Measurements from ENCODE around the gene RRP36. TPM values are rescaled to one million over a fixed set of nuclear protein-coding genes. Genes with fewer than 3 reads are reported as not detected.

RRP36 gene
- total RNA-seq, 1 experiment from 2014 or later: 62.5 TPM

- ChIA-PET CTCF (no interaction called here), POLR2A (ENCODE audit: unreplicated experiment) (interaction anchor here (0.5 to 1.6 kb wide), 8 partner anchors 14 to 1090 kb away, joined by 3 to 14 read pairs (median 5); partner anchors contain the start of genes CNPY3, KLC4, KLHDC3 and MEA1)
- Histone ChIP-seq H4K20me1 (ENCODE audit: insufficient read depth) (no peaks in the 10 kb centered on the region), H3K9me3 (ENCODE audit: insufficient read depth, low read depth) (no peaks in the 10 kb centered on the region), H2AFZ (peak overlapping the region; percentile 79), H3K4me3 (peak overlapping the region; percentile 60), H3K27ac (no peak overlapping the region), H3K27me3 (ENCODE audit: insufficient read depth, low read depth) (no peaks in the 10 kb centered on the region), H3K4me1 (replicated peaks; ENCODE audit: insufficient read depth) (peaks cover 12% of the 10 kb centered on the region; the same call in 1 of the 2 replicates), H3K79me2 (ENCODE audit: low read depth) (peaks cover 11% of the 10 kb centered on the region; the same call in 1 of the 2 replicates), H3K4me2 (peak overlapping the region; percentile 96), H3F3A (ENCODE audit: insufficient read depth, low read depth) (peaks cover 3% of the 10 kb centered on the region; the same call in 1 of the 2 replicates), H3K36me3 (ENCODE audit: low read depth) (no peaks in the 10 kb centered on the region), H3K9me2 (ENCODE audit: insufficient read depth) (no peaks in the 10 kb centered on the region)
- TF ChIP-seq EZH2 (IDR thresholded peaks at IDR 0.05; ENCODE audit: low read depth) (no peak), CTCF (conservative IDR thresholded peaks at IDR 0.05) (no peak)
- intact Hi-C loops (cut with micrococcal nuclease; ENCODE audit: unreplicated experiment): no loop called here
- BruUV-seq (replicated peaks): no TSS peak
- DNase-seq: no peak
Measured at GRCh38 chr6:42984924-42985475, 36.4 kb upstream of the RRP36 start.

- H3K4me3 ChIP-seq: no peak overlapping the region
- H3K9me2 ChIP-seq (ENCODE audit: insufficient read depth): no peaks in the 10 kb centered on the region
- H3K36me3 ChIP-seq (ENCODE audit: low read depth): no peaks in the 10 kb centered on the region
- no peak for TF ChIP-seq EZH2 (IDR thresholded peaks at IDR 0.05; ENCODE audit: low read depth)
- no peak for TF ChIP-seq CTCF (conservative IDR thresholded peaks at IDR 0.05)
- intact Hi-C loops (cut with micrococcal nuclease; ENCODE audit: unreplicated experiment): no loop called here
- H3K4me2 ChIP-seq: no peak overlapping the region
- H3F3A ChIP-seq (ENCODE audit: insufficient read depth, low read depth): no peaks in the 10 kb centered on the region
- BruUV-seq (replicated peaks): no TSS peak
- H3K9me3 ChIP-seq (ENCODE audit: insufficient read depth, low read depth): no peaks in the 10 kb centered on the region
- peaks cover 11% of the 10 kb centered on the region; the same call in 1 of the 2 replicates for H3K79me2 ChIP-seq (ENCODE audit: low read depth)
- no peak overlapping the region for H3K27ac ChIP-seq
- H3K4me1 ChIP-seq (replicated peaks; ENCODE audit: insufficient read depth): peaks cover 10% of the 10 kb centered on the region; the same call in 1 of the 2 replicates
- no peaks in the 10 kb centered on the region for H4K20me1 ChIP-seq (ENCODE audit: insufficient read depth)
- ChIA-PET CTCF (no interaction called here), POLR2A (ENCODE audit: unreplicated experiment) (interaction anchor here (0.7 kb wide), 1 partner anchor 38 kb away, joined by 4 read pairs; no protein-coding TSS in a partner anchor)
- H2AFZ ChIP-seq: no peak overlapping the region
- DNase-seq: no peak
- H3K27me3 ChIP-seq (ENCODE audit: insufficient read depth, low read depth): no peaks in the 10 kb centered on the region
Measured at GRCh38 chr6:42987533-42988451, 33.6 kb upstream of the RRP36 start.

GRCh38 chr6:42988486-42989020 is 32.9 kb upstream of the RRP36 start:
- Histone ChIP-seq H2AFZ (no peak overlapping the region), H3K9me2 (ENCODE audit: insufficient read depth) (no peaks in the 10 kb centered on the region), H3K27ac (no peak overlapping the region), H3K9me3 (ENCODE audit: insufficient read depth, low read depth) (no peaks in the 10 kb centered on the region), H3K27me3 (ENCODE audit: insufficient read depth, low read depth) (no peaks in the 10 kb centered on the region), H3K79me2 (ENCODE audit: low read depth) (peaks cover 11% of the 10 kb centered on the region; the same call in 1 of the 2 replicates), H4K20me1 (ENCODE audit: insufficient read depth) (no peaks in the 10 kb centered on the region), H3F3A (ENCODE audit: insufficient read depth, low read depth) (no peaks in the 10 kb centered on the region), H3K4me3 (no peak overlapping the region), H3K36me3 (ENCODE audit: low read depth) (no peaks in the 10 kb centered on the region), H3K4me2 (no peak overlapping the region), H3K4me1 (replicated peaks; ENCODE audit: insufficient read depth) (peaks cover 7% of the 10 kb centered on the region; the same call in 1 of the 2 replicates)
- intact Hi-C loops (cut with micrococcal nuclease; ENCODE audit: unreplicated experiment): no loop called here
- ChIA-PET CTCF (no interaction called here), POLR2A (ENCODE audit: unreplicated experiment) (no interaction called here)
- BruUV-seq (replicated peaks): no TSS peak
- TF ChIP-seq CTCF (conservative IDR thresholded peaks at IDR 0.05) (no peak), EZH2 (IDR thresholded peaks at IDR 0.05; ENCODE audit: low read depth) (no peak)
- no peak for DNase-seq
